IPS-18c (cell line): ENCODE measurements around the gene APOC1.
"Not testable (repeated sequence)": the region's sequence is repeated elsewhere in the genome, so short reads cannot be mapped to it uniquely, and the experiment has no call there.

Experiments
- H3K4me3 ChIP-seq: 2 replicates; pipeline ENCODE4 v1.7.0; 2013; ENCODE audit warnings: low read depth, mild to moderate bottlenecking, low read length, moderate library complexity; ENCODE audit not compliant: insufficient read depth
- H3K9me3 ChIP-seq: one replicate; pipeline ENCODE4 v1.6.1; 2013; ENCODE audit warnings: mild to moderate bottlenecking, low read length, moderate library complexity; ENCODE audit not compliant: control insufficient read depth, insufficient read depth

The APOC1 gene

DNA sequence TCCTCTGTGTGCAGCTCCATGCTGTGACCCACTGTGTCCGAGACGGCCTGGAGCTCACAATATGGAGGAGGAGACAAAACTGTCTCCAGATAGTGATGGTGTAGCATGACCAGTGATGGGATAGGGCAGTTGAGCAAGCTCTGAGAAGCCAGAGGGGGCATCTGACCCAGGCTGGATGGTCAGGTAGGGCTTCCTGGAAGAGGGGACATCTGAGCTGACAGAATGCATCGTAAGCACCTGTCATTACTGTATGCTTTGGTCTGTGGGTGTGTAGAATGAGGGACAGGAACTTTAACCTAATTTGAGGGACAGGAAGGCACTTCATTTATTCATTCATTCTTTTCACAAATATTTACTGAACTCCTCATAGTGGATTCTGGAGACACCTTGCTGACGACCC lies 29.8 kb upstream of the APOC1 start:
- Histone ChIP-seq H3K4me3 (no peak overlapping the region), H3K9me3 (no peaks in the 10 kb centered on the region)

DNA sequence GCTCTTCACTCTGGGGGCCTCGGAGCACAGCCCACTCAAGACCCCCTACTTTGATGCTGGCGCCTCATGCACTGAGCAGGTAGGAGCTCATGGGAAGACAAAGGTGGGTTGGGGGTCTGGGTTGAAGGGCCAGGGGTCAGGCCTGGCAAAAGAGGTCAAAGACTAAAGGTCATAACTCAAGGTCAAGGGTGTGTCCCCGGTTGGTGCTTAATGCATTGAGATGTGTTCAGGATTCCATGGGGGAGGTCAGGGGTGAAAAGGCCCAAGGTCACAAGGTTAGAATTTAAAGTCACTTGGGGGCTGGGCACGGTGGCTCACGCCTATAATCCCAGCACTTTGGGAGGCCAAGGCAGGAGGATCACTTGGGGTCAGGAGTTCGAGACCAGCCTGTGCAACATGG lies 28.3 kb upstream of the APOC1 start:
- Histone ChIP-seq H3K9me3 (no peaks in the 10 kb centered on the region), H3K4me3 (no peak overlapping the region)

DNA sequence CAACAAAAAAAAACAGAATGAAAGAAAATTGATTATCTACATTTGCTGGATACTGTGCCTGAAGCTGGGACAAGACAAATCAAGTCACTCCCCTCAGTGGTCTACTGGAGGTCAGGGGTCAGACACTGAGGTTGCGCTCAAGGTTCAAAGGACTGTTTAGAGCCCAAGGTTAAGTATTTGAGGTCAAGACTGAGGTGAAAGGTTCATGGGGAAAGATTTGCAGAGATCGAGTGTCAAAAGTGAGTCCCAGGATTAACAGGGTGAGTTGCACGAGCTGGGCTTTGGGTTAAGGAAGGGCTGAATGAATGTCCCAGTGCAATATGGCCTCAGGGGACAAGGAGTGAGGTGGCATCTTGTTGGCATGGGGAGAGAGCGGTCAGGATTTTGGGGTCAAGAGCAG lies 26.8 kb upstream of the APOC1 start:
- no peaks in the 10 kb centered on the region for H3K9me3 ChIP-seq
- H3K4me3 ChIP-seq: no peak overlapping the region

DNA sequence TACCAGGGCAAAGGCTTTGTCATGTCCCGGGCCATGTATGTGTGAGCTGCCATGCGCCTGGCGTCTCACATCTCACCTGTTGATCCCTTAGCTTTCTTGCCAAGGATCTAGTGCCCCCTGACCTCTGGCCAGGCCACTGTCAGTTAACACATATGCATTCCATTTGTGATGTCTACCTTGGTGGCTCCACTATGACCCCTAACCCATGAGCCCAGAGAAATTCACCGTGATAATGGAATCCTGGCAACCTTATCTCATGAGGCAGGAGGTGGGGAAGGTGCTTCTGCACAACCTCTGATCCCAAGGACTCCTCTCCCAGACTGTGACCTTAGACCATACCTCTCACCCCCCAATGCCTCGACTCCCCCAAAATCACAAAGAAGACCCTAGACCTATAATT lies 26.1 kb upstream of the APOC1 start:
- H3K9me3 ChIP-seq, H3K4me3 ChIP-seq: not testable (repeated sequence)

DNA sequence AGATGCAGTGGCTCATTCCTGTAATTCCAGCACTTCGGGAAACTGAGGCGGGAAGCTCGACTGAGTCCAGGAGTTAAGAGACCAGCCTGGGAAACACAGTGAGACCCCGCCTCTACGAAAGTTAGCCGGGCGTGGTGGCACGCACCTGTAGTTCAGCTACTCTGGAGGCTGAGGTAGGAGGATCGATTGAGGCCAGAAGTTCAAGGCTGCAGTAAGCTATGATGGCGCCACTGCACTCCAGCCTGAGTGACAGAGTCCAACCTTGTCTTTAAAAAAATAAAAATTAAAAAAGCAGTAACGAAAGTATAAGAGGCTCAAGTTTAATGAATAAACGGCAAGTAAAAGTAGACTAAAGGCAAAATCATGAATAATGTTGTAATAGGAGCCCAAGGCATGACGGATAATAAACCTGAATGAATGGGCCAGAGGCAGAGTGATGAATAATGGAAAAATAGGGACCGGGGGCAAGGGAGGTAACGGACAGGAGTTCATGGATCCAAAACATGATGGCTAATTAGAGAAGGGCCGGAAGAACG lies 24.5 kb upstream of the APOC1 start:
- H3K4me3 ChIP-seq: peak overlapping the region; percentile 38; the same call in 1 of the 2 replicates
- H3K9me3 ChIP-seq: no peaks in the 10 kb centered on the region

DNA sequence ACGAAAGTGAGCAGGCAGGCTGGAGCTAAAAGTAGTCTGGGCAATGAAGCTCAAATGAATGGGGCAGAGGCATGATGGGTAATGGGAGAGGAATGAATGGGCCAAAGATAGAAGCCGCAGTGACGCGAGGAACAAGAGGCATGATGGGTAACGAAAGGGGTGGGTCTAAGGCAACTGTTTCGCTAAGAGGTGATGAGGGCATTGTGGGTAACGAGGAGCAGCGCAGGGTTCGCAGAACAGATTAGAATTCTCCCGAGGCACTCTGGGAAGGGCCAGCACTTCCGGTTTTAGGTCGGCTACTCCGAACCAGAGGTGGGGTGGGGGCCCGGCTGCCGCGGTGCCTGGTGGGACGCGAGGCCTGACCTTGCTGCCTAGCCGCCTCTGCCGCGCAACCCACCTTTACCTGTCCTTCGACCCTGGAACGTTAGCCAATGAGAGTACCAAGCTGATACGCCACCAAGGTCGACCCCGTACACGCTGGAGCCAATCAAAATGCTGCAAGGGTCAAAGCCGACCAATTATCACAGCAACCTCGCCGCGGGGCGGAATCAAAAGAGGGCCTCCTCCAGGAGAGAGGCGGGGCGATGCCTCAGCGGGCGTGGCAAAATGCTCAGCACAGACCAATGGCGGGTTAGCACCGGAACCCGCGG lies 23.9 kb upstream of the APOC1 start:
- peak overlapping the region; percentile 38; the same call in 1 of the 2 replicates for H3K4me3 ChIP-seq
- no peaks in the 10 kb centered on the region for H3K9me3 ChIP-seq

DNA sequence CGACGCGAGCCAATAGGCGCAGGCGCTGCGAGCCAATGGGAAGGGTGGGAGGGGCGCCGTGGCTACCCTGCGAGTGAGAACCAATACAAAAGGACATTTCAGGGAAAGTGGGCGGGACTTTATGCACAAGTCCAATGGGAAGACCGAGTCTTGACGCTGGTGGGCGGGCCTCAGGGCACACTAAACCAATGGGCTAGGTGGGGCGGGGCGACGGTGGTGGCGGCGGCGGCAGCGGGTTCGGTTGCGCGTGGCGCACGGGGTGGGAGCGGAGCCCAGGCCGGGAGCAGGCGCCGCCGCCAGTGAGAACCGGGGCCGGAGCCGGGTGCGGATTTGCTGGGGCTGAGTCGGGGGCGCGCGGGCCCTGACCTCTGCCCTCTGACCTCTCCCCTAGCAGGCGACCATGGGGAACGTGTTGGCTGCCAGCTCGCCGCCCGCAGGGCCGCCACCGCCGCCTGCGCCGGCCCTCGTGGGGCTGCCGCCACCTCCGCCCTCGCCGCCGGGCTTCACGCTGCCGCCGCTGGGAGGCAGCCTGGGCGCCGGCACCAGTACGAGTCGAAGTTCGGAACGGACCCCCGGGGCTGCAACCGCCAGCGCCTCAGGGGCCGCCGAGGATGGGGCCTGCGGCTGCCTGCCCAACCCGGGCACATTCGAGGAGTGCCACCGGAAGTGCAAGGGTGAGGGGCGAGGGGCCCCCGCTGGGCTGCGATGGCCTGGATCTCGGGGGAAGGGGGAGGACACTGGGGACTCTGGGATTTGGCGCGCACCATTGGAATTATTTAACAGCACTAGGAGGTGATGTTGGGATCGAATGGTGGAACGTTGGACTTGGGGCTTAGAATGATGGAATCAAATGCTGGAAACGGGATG lies 23.2 kb upstream of the APOC1 start, which contains the start of gene TOMM40:
Gene TOMM40, plus strand, starts transcription at position 239 of the 867 bp plus-strand sequence. Its CDS starts 162 bp downstream, at position 401.
- peak within 1 kb of the TSS; percentile 92 for H3K4me3 ChIP-seq
- H3K9me3 ChIP-seq: no peaks in the 10 kb centered on the region

DNA sequence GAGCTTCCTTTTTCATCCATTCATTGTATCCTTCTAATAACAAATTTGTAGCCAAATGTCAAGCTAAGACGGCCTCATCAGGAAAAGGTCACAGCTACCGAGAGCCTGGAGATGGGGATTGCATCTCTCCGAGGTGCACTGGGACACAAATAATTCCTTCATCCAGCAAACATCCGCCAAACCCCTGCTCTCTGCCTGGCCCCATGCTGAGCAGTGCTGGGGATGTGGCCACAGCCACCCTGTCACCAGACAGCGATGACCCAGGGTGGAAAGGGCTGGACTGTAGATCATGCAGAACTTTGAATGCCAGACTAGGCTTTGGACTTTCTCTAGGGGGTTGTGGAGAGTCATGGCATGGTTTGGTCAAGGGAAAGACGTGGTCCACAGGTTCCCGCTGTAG lies 21.5 kb upstream of the APOC1 start:
- Histone ChIP-seq H3K4me3 (no peak overlapping the region; the same call in 1 of the 2 replicates), H3K9me3 (no peaks in the 10 kb centered on the region)

DNA sequence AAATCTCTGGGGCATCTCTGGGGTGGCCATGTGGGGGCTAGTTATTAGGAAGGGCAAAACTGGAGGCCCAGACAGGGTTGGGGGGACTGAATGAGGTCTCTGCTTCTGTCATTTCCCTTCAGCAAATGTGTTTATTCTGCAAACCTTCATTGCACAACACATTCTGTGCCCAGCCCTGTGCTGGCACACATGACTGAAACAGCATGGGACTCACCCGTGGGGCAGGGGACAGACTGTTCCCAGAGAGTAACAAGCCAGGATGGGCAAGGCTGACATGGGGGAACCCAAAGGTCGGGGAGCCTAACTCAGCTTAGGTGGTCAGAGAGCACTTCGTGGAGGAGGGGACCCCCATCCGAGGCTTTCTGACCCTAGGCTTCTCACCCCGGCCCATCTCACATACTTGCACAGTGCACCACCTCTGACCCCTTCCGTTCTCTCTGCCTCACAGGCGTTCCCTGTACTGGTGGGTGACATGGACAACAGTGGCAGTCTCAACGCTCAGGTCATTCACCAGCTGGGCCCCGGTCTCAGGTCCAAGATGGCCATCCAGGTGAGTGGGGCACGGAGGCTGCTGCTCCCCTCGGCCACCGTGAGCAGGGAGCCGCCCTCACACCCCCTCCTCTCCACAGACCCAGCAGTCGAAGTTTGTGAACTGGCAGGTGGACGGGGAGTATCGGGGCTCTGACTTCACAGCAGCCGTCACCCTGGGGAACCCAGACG lies 20.9 kb upstream of the APOC1 start:
- no peaks in the 10 kb centered on the region for H3K9me3 ChIP-seq
- no peak overlapping the region for H3K4me3 ChIP-seq

DNA sequence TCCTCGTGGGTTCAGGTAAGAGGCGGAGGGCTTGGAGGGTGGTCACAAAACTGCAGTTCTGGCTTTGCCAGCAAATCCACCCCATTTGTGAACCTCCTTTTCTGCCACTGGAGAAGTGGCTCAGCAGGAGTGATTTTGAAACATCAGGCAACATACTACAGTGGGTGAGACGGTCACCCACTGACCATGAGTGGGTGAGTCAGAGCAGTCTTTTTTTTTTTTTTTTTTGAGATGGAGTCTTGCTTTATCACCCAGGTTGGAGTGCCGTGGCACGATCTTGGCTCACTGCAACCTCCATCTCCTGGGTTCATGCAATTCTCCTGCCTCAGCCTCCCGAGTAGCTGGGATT lies 20.4 kb upstream of the APOC1 start:
- Histone ChIP-seq H3K9me3 (no peaks in the 10 kb centered on the region), H3K4me3 (no peak overlapping the region)

DNA sequence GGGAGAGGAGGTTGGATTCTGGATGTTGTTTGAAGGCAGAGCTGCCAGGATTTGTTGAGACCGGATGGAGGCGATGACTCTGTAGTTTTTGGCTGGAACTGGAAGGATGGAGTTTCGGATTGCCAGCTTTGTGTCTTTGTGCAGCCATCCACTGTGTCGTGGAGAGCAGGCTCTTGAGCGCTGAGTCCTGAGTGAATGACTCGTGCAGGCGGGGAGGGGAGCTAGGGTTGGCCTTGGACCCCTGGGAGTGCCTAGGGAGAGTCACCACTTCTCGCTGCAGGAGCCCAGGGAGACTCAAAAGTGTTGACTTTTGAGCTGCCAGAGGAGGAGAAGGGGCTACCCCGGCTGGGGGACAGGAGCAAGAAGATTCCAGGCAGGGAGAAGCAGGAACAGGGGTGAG lies 19.5 kb upstream of the APOC1 start:
- Histone ChIP-seq H3K4me3 (no peak overlapping the region), H3K9me3 (no peaks in the 10 kb centered on the region)

DNA sequence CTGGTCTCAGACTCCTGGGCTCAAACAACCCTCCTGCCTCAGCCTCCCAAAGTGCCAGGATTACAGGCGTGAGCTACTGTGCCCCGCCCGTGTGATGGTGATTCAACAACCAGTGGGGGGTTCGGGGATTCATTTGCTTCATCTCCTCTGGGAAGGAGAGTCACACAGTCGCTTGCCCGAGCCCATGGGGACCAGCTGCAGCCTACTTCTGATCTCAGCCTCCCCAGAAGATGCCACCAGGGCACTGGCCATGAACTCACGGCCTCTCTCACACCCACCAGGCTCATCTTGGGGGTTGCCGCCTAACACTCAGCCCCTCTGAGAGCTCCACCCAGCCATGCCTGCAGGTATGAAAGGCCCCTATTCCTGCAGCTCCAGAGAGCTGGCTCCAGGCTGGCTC lies 16.6 kb upstream of the APOC1 start:
- no peaks in the 10 kb centered on the region for H3K9me3 ChIP-seq
- H3K4me3 ChIP-seq: no peak overlapping the region

DNA sequence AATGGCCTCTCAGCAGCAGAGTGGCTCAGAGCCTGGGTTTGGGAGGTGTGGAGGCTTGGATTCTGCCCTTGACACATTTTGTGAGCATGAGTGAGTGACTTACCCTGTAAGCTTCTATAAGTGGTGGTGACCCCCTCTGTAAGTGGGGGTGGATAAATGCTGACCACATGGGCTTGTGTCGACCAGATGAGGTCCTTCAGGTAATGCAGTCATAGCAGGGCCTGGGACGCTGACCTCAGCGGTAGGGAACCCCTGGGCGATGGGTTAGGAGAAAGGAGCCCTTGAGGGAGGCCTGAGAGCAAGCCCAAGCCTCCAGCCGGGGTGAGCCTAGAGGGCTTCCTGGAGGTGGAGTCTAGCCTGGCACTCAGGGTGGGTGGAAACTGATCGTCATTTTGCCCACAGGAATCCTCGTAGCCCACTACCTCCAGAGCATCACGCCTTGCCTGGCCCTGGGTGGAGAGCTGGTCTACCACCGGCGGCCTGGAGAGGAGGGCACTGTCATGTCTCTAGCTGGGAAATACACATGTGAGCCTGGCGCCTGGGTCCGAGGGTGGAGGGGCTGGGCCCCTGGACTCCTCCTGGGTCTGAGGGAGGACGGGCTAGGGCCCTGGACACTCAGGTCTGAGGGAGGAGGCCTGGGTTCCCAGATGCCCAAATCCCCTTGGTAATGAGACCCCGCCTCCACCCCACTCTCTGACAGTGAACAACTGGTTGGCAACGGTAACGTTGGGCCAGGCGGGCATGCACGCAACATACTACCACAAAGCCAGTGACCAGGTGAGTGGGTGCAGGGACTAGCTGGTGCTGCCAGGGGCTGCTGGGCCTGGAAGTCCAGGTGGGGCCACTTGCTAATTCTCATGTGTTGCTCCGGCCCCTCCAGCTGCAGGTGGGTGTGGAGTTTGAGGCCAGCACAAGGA lies 13.8 kb upstream of the APOC1 start:
- Histone ChIP-seq H3K9me3 (no peaks in the 10 kb centered on the region), H3K4me3 (no peak overlapping the region)

DNA sequence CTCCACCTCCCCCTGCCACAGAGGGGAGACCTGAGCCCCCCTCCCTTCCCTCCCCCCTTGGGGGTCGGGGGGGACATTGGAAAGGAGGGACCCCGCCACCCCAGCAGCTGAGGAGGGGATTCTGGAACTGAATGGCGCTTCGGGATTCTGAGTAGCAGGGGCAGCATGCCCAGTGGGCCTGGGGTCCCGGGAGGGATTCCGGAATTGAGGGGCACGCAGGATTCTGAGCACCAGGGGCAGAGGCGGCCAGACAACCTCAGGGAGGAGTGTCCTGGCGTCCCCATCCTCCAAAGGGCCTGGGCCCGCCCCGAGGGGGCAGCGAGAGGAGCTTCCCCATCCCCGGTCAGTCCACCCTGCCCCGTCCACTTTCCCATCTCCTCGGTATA lies 11.2 kb upstream of the APOC1 start:
- H3K4me3 ChIP-seq: no peak overlapping the region
- no peaks in the 10 kb centered on the region for H3K9me3 ChIP-seq

DNA sequence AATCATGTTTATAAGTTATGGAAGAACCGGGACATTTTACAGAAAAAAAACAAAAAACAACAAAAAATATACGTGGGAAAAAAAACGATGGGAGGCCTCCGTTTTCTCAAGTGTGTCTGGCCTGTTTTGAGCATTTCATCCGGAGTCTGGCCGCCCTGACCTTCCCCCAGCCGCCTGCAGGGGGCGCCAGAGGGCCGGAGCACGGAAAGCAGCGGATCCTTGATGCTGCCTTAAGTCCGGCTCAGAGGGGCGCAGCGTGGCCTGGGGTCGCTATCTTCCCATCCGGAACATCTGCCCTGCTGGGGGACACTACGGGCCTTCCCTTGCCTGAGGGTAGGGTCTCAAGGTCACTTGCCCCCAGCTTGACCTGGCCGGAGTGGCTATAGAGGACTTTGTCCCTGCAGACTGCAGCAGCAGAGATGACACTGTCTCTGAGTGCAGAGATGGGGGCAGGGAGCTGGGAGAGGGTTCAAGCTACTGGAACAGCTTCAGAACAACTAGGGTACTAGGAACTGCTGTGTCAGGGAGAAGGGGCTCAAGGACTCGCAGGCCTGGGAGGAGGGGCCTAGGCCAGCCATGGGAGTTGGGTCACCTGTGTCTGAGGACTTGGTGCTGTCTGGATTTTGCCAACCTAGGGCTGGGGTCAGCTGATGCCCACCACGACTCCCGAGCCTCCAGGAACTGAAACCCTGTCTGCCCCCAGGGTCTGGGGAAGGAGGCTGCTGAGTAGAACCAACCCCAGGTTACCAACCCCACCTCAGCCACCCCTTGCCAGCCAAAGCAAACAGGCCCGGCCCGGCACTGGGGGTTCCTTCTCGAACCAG lies 10.6 kb upstream of the APOC1 start:
- H3K4me3 ChIP-seq: no peak overlapping the region
- H3K9me3 ChIP-seq: no peaks in the 10 kb centered on the region

DNA sequence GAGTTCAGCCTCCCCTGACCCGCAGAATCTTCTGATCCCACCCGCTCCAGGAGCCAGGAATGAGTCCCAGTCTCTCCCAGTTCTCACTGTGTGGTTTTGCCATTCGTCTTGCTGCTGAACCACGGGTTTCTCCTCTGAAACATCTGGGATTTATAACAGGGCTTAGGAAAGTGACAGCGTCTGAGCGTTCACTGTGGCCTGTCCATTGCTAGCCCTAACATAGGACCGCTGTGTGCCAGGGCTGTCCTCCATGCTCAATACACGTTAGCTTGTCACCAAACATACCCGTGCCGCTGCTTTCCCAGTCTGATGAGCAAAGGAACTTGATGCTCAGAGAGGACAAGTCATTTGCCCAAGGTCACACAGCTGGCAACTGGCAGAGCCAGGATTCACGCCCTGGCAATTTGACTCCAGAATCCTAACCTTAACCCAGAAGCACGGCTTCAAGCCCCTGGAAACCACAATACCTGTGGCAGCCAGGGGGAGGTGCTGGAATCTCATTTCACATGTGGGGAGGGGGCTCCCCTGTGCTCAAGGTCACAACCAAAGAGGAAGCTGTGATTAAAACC lies 9.9 kb upstream of the APOC1 start:
- Histone ChIP-seq H3K4me3 (no peak overlapping the region), H3K9me3 (no peaks in the 10 kb centered on the region)
